ENCODE measurements around the gene CORIN. TPM values are rescaled to one million over a fixed set of nuclear protein-coding genes. Genes with fewer than 3 reads are reported as not detected.

CORIN gene
- total RNA-seq, 1 experiment from 2014 or later, result 0.12 TPM

- no peak for DNase-seq (ENCODE audit: extremely low read depth, low read depth)
Observed at GRCh38 chr4:47647544-47647943, 190.3 kb downstream of the CORIN start.

GRCh38 chr4:47647029-47647428, 190.8 kb downstream of the CORIN start:
- DNase-seq (ENCODE audit: extremely low read depth, low read depth), result no peak

DNA sequence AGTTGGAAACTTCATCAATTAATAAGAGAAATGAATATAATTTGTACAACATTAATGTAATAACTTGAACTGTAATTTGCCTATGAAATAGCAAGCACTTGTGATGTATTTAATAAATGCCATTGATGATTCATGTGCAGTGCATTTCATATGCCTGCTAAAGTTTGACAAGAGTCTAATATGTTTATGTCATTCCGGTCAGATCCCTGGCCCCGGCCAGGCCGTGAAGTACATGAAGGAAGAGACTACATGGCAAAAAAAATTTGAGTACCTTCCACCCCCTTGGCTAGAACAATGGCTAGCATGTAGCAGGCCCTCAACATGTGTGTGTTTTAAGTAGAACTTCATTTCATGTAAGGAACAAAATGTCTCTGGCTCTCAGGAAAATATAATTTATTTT, 191.5 kb downstream of the CORIN start:
- no peak for DNase-seq (ENCODE audit: extremely low read depth, low read depth)

DNA sequence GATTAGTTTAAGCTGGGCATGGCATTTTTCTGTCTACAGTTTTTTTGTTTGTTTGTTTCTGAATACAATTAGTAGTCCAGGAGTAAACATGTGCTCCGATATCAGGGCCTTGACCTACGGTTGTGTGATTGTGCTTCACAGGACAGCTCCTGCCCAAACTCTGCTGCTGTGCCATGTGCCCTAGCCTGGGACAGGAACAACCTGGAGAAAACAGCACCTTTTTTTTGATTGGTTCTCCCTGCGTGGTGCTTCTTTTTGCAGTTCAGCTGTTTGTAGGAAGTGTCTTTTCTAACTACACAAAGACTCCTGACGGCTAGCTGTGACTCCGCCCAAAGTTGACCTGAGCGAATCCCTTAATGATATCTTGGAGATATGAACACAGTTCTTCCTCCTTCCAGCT, 194.0 kb downstream of the CORIN start:
- no peak for DNase-seq (ENCODE audit: extremely low read depth, low read depth)

- DNase-seq (ENCODE audit: extremely low read depth, low read depth), result no peak
Observed at GRCh38 chr4:47642985-47643760, 194.7 kb downstream of the CORIN start.

DNA sequence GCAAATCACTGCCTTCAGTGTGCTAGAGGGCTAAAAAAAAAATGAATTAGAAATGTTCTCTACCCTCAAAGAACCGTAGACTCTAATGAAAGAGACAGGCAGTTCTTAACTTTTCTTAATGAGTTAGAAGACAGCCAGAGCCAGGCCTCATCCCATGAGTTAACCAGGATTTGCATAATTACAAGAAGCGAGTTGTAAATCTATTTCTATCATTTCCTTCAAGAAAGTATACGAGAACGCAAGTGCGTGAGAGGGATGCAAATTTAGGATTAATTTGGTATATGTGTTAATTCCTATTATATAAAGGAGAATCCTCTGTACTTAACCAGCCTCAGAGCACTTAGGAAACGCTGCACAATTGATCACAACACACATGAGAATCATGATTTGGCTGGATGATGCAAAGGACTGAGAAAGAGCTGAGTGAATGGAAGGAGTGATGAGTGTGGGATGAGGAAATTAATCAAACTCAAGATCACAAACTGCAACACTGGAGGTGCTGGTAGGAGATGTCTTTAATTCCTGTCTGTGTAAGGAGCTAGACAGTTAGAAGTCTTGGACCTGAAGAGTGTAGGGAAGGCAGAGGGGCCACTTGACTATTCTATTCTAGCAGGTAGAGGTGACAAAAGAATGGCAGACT, 195.6 kb downstream of the CORIN start:
- DNase-seq (ENCODE audit: extremely low read depth, low read depth), result no peak

- no peak for DNase-seq (ENCODE audit: extremely low read depth, low read depth)
Observed at GRCh38 chr4:47641755-47642154, 196.1 kb downstream of the CORIN start.

- no peak for DNase-seq (ENCODE audit: extremely low read depth, low read depth)
Observed at GRCh38 chr4:47640911-47641310, 197.0 kb downstream of the CORIN start.

DNA sequence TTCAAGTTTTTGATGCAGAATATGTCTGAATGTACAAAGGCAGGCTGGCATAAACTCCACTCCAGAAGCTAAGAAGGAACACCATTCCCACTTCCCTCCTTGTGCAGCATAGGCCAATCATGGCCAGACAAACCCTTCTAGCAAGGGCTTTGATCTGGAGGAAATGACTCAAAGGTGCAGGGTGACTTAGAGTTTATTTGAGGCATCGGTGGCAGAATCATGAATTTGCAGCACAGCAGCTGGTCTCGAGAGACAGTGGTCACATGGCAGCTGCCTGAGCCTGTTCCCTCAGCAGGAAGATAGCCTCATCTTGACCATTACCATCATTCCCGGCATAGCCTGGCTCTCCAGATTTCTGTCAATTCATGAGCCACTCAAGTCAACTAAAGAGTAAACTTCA, 198.3 kb downstream of the CORIN start:
- no peak for DNase-seq (ENCODE audit: extremely low read depth, low read depth)

- DNase-seq (ENCODE audit: extremely low read depth, low read depth), result no peak
Observed at GRCh38 chr4:47631161-47631560, 206.7 kb downstream of the CORIN start.

GRCh38 chr4:47624031-47624441, 213.8 kb downstream of the CORIN start:
- no peak for DNase-seq (ENCODE audit: extremely low read depth, low read depth)

- no peak for DNase-seq (ENCODE audit: extremely low read depth, low read depth)
Observed at GRCh38 chr4:47621181-47621580, 216.7 kb downstream of the CORIN start.

- no peak for DNase-seq (ENCODE audit: extremely low read depth, low read depth)
Observed at GRCh38 chr4:47619691-47620090, 218.2 kb downstream of the CORIN start.

GRCh38 chr4:47617607-47618006, 220.3 kb downstream of the CORIN start:
- DNase-seq (ENCODE audit: extremely low read depth, low read depth), result no peak

DNA sequence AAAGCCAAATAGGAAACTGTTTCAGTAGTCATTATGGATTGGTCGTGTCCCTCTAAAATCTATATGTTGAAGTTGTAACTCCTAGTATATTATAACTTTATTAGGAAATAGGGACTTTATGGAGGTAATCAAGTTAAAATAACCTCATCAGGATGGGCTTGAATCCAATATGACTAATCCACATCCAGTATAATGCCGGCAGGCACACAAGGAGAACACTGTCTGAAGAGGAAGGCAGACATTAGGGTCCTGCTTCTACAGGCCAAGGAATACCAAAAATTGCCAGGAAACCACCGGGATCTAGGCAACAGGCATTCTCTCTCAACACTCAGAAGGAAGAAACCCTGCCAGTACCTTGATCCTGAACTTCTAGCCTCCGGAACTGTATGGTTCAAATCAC, 222.5 kb downstream of the CORIN start:
- no peak for DNase-seq (ENCODE audit: extremely low read depth, low read depth)

- DNase-seq (ENCODE audit: extremely low read depth, low read depth), result no peak
Observed at GRCh38 chr4:47612116-47613023, 225.5 kb downstream of the CORIN start.

- no peak for DNase-seq (ENCODE audit: extremely low read depth, low read depth)
Observed at GRCh38 chr4:47606482-47606881, 231.4 kb downstream of the CORIN start.

DNA sequence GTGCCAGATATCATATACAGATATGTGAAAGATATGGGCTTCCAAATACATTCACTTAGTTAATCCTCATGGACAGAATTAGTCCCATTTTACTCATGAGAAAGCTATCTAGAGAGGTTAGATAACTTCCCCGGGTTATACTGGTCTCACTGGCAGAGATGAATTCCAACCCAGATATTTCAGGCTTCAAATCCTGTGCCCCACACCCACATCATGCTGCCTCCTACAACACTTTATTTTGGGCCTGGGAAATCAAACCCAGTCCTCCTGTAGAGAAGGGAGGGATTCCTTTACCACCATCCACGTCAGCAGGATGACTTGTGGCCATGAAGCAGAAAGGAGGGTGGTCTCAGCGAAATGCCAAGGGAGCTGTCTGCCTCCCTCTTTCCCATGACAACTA, 239.0 kb downstream of the CORIN start:
- no peak for DNase-seq (ENCODE audit: extremely low read depth, low read depth)

DNA sequence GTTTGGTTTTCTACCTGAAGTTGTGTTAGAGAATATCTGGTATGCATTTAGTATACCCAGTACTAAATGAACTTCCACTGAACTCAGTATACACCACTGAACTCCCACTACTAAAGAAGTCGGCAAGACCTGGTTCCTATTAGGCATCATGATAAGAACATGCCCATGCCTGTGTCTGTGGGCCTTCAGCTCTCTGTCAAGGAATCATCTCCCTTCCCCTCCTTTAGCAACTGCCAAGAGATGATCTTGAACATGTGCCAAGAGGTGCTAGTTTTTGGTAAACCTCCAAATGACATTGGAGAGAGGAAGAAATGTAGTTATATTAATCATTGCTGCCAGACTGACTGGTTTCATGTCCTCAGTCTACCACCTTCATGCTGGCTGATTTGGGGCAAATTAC, 239.5 kb downstream of the CORIN start:
- no peak for DNase-seq (ENCODE audit: extremely low read depth, low read depth)

DNA sequence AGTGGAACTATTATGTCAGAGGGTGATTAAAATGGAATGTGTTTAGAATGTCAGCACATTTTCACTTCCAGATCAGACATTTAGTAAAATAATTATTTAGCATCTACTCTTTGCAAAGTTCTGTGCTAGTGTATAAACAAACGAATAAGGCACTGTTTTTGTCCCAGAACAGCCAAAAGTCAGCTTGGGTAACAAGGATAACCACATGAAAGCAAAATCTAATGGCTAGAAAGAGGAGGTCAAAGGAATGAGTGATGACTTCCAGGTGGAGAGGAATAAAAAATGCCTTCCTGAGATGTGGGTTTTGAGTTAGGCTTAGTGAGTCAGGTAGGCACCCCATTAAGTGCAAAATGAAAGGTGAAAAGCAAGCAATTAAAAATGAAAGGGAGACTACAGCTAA, 240.2 kb downstream of the CORIN start:
- DNase-seq (ENCODE audit: extremely low read depth, low read depth), result no peak

DNA sequence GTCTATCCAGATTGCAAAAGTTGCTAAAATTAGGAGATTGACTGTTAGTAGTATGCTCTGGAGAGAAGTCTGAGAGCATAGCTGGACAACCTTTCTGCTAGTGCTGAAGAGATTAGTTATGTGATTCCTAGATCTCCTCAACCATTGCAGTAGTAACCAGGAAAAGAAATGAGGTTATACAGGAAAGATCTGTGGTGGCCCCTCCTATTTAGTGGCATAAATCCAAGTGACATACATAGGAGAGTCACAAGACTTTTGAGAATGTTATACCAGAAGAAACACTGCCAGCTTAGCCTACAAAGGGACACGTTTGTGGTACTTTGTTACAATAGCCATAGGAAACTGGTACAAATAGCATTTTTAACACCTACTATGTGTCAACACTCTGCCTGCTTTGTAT, 247.5 kb downstream of the CORIN start:
- DNase-seq (ENCODE audit: extremely low read depth, low read depth), result no peak

All from NCI-H460 (cell line).